GM10266 (cell line): ENCODE results near the gene SERPINA6.

ENCODE experiments used
- DNase-seq: peaks from one replicate; pipeline ENCODE4 v3.0.0; 2012; ENCODE audit errors: extremely low spot score
- CTCF ChIP-seq: IDR thresholded peaks from 2 replicates; pipeline ENCODE4 v1.5.1; 2012; ENCODE audit warnings: mild to moderate bottlenecking, low read depth; ENCODE audit not compliant: control insufficient read depth, insufficient read depth; ENCODE audit errors: missing control alignments

The SERPINA6 gene

DNA sequence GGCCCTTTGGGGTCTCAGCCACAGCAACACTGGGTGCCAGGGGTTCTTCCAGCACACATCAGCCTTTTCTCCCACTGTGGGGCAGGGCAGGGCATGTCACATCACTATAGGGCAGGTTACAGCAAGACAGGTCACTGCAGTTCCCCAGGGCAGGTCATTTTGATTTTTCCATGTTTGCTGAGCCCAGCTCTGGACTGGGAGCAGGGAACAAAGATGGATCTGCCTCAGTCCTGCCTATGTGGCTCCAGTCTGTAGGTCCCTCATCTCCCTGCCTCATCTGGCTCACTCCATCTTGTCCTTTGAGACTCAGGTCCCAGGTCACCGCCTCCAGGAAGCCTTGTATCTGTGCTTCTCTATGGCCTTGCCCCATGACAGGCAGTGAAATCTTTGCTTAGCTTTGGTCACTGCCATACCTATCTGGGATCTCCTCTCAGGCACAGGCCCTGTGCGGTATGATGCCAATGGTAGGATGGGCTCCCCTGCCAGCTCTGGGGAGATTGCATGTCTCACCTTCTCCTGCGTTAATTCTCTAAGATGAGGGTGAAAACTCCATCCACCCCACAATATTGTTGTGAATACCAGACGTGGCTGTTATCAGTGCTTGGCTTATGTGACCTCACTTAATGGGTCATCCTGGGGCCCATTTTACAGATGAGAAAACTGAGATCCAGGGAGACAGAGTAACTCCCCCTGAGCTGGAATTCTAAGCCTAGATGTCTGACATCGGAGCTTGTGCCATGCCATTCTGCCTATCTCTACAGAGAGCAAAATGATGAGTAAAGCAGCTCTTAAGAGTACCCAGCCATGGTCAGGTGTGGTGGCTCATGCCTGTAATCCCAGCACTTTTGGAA, 1.5 kb downstream of the SERPINA6 start:
- DNase-seq, result no peak
- no peak for TF ChIP-seq CTCF

- no peak for DNase-seq
Observed at GRCh38 chr14:94320243-94320642, 2.9 kb downstream of the SERPINA6 start.

DNA sequence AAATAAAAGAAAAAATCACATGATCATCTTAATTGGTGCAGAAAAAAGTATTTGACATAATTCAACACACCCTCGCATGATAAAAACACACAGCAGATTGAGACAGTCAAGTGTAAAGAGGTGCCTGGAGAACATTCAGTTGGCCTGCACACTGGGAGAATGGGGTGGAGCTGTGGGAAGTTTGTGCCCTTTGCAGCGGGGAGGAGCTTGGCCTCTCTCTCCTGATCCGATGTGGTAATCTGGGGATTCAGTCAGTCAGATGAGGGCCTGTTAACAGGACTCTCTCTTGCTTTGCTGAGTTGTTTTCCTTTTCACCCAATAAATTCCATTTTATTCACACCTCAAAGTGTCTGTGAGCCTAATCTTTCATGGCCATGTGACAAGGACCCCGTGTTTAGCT, 5.9 kb downstream of the SERPINA6 start:
- no peak for TF ChIP-seq CTCF
- DNase-seq, result no peak

More at GRCh38 chr14:94320243-94320642, 2.9 kb downstream of the SERPINA6 start:
- no peak for TF ChIP-seq CTCF

DNA sequence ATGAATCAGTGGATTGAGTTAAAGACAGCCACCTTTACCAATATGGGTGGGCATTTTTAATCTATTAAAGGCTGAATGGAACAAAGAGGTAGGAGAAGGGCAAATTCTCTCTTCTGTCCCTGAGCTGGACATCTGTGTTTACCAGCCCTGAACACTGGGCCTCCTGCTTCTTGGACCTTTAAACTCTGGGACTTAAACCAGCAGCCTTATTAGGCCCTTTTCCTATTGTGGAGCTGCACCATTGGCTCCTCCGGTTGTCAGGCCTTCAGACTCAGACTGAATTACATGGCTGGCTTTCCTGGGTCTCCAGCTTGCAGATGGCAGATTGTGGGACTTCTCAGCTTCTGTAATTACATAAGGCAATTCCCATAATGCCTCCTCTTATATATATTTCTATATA, 6.4 kb downstream of the SERPINA6 start:
- no peak for TF ChIP-seq CTCF
- DNase-seq, result no peak

GRCh38 chr14:94314890-94315289, 8.2 kb downstream of the SERPINA6 start:
- TF ChIP-seq CTCF, result no peak
- no peak for DNase-seq

DNA sequence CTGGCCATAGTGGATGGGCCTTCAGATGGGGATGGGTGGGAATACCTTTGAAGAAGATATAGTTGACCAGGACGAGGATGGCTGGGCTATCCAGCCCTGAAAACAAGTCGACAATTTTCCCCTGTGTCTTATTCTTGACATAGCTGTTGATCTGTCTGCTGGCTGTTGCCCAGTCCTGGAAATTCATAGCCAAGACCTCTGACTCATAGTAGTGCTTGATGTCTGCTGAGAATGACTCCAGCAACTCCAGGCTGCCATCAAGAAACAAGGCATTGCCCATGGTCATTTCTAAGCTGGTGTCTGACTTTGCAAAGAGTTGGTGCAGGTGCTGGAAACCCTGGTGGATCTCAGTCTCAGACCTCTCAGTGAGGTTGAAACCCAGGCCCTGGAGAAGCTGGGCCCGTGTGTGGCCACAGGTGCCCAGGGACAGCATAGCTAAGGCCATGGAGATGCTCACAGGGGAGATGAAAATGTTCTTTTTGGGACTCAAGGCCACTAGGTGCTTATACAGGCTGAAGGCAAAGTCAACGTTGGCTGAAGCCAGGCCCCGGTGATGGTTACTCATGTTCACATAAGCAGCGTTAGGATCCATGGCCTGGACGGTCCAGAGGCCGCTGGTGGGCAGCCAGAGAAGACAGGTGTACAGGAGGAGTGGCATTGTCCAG, 9.0 kb downstream of the SERPINA6 start:
- TF ChIP-seq CTCF, result no peak
- DNase-seq, result no peak
